Measurements from ENCODE around the gene ANKRD23. TPM values are rescaled to one million over a fixed set of nuclear protein-coding genes. Genes with fewer than 3 reads are reported as not detected.

ANKRD23 gene
- total and polyA plus RNA-seq, 2 of the 8 experiments (the other 6 are each of a cell fraction or from before 2014, with no cell fraction given): 3.4 to 3.5 TPM

- TF ChIP-seq TAF7 (optimal IDR thresholded peaks at IDR 0.05; ENCODE audit: borderline replicate concordance, low read depth, low read length) (peak; percentile 48), SUZ12 (IDR thresholded peaks at IDR 0.05; ENCODE audit: low read length) (no peak), RFX5 (IDR thresholded peaks at IDR 0.05; ENCODE audit: borderline replicate concordance, low read depth, low read length) (no peak)
Measured at GRCh38 chr2:96815326-96816126, 28.3 kb downstream of the ANKRD23 start (continued).

Data from H1 (cell line).